ENCODE measurements around the gene FRMD5. TPM values are rescaled to one million over a fixed set of nuclear protein-coding genes. Genes with fewer than 3 reads are reported as not detected.

The FRMD5 gene
- total RNA-seq, 1 donor from 2014 or later = 0.49 TPM

- no peak overlapping the region for H3K27ac ChIP-seq
- no peak overlapping the region for H3K4me3 ChIP-seq
- H3K4me1 ChIP-seq = no peaks in the 10 kb centered on the region
- no peak for TF ChIP-seq POLR2A (IDR thresholded peaks at IDR 0.05)
- TF ChIP-seq CTCF (IDR thresholded peaks at IDR 0.05) = no peak
- TF ChIP-seq POLR2AphosphoS5 (IDR thresholded peaks at IDR 0.05; ENCODE audit: insufficient read depth in 1 of 2, low read depth in 1 of 2) = no peak
- DNase-seq (ENCODE audit: extremely low spot score in 2 of 2) = no peak
- H3K9me3 ChIP-seq = no peaks in the 10 kb centered on the region
- no peaks in the 10 kb centered on the region for H3K27me3 ChIP-seq
- intact Hi-C loops (cut with DNase I) = no loop called here
- H3K36me3 ChIP-seq = no peaks in the 10 kb centered on the region
Measured at GRCh38 chr15:43895586-43895985, 299.5 kb downstream of the FRMD5 start.

DNA sequence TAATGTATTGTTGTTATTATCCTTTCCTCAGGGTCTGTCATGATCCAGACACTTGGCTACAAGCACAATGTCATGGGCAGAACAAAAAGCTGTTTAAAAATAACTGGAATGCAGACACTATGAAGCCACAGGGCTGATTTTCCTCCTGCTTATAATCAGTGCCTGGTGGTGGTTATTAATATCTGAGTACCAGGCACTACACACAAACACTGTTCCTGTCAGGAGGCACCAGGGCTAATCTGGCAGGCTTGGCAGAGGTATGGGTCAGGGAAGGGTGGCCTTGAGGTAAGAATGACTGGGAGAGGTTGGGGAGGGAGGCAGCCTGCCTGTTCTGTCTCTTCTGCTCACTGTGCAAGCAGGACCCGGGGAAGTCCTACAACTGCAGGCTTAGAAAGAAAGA lies 301.1 kb downstream of the FRMD5 start:
- Histone ChIP-seq H3K36me3 (no peaks in the 10 kb centered on the region), H3K27me3 (no peaks in the 10 kb centered on the region), H3K9me3 (no peaks in the 10 kb centered on the region), H3K4me3 (no peak overlapping the region), H3K27ac (no peak overlapping the region), H3K4me1 (no peaks in the 10 kb centered on the region)
- intact Hi-C loops (cut with DNase I) = no loop called here
- TF ChIP-seq POLR2A (IDR thresholded peaks at IDR 0.05) (no peak), CTCF (IDR thresholded peaks at IDR 0.05) (no peak), POLR2AphosphoS5 (IDR thresholded peaks at IDR 0.05; ENCODE audit: insufficient read depth in 1 of 2, low read depth in 1 of 2) (no peak)
- DNase-seq (ENCODE audit: extremely low spot score in 2 of 2) = no peak

DNA sequence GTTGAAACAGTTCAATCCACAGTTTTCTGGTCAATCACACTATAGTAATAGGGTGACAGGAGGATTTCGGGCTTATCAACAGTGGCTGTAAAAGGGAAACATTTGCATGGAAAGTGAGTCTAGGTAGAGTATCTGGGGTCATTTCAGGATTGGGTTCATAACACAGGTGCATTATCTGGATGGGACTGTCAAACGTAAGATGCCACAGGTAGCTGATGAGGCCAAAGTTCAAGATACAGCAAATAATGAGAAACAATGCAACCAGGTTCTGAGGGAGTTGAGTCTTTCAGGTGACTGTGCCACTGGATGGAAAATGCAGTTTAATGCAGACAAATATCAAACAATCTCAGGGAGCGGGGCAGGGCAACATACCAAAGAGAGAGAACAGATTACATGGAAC lies 306.0 kb downstream of the FRMD5 start:
- no peaks in the 10 kb centered on the region for H3K36me3 ChIP-seq
- intact Hi-C loops (cut with DNase I) = no loop called here
- H3K9me3 ChIP-seq = no peaks in the 10 kb centered on the region
- H3K27ac ChIP-seq = no peak overlapping the region
- no peak for TF ChIP-seq POLR2AphosphoS5 (IDR thresholded peaks at IDR 0.05; ENCODE audit: insufficient read depth in 1 of 2, low read depth in 1 of 2)
- no peak for TF ChIP-seq CTCF (IDR thresholded peaks at IDR 0.05)
- no peak for TF ChIP-seq POLR2A (IDR thresholded peaks at IDR 0.05)
- no peak overlapping the region for H3K4me3 ChIP-seq
- no peak for DNase-seq (ENCODE audit: extremely low spot score in 2 of 2)
- H3K4me1 ChIP-seq = no peaks in the 10 kb centered on the region
- H3K27me3 ChIP-seq = no peaks in the 10 kb centered on the region

- DNase-seq (ENCODE audit: extremely low spot score in 2 of 2) = no peak
- H3K27me3 ChIP-seq = no peaks in the 10 kb centered on the region
- TF ChIP-seq POLR2A (IDR thresholded peaks at IDR 0.05) = no peak
- TF ChIP-seq POLR2AphosphoS5 (IDR thresholded peaks at IDR 0.05; ENCODE audit: insufficient read depth in 1 of 2, low read depth in 1 of 2) = no peak
- TF ChIP-seq CTCF (IDR thresholded peaks at IDR 0.05) = no peak
- H3K4me1 ChIP-seq = no peaks in the 10 kb centered on the region
- no peak overlapping the region for H3K4me3 ChIP-seq
- no peaks in the 10 kb centered on the region for H3K36me3 ChIP-seq
- H3K27ac ChIP-seq = no peak overlapping the region
- intact Hi-C loops (cut with DNase I) = no loop called here
- no peaks in the 10 kb centered on the region for H3K9me3 ChIP-seq
Measured at GRCh38 chr15:43887901-43888300, 307.2 kb downstream of the FRMD5 start.

GRCh38 chr15:43886558-43886957 lies 308.5 kb downstream of the FRMD5 start:
- H3K27ac ChIP-seq = no peak overlapping the region
- TF ChIP-seq CTCF (IDR thresholded peaks at IDR 0.05) (no peak), POLR2A (IDR thresholded peaks at IDR 0.05) (no peak), POLR2AphosphoS5 (IDR thresholded peaks at IDR 0.05; ENCODE audit: insufficient read depth in 1 of 2, low read depth in 1 of 2) (no peak)
- no peak overlapping the region for H3K4me3 ChIP-seq
- no peak for DNase-seq (ENCODE audit: extremely low spot score in 2 of 2)
- no peaks in the 10 kb centered on the region for H3K36me3 ChIP-seq
- no peaks in the 10 kb centered on the region for H3K27me3 ChIP-seq
- H3K9me3 ChIP-seq = no peaks in the 10 kb centered on the region
- intact Hi-C loops (cut with DNase I) = no loop called here
- no peaks in the 10 kb centered on the region for H3K4me1 ChIP-seq
